HG03469 (cell line): ENCODE data around the gene NPEPL1.

Experiments used
- ATAC-seq: cut with Tn5 transposase; IDR thresholded peaks from one replicate; pipeline ENCODE4 v1.9.1; 2021; ENCODE audit warnings: mild to moderate bottlenecking, moderate library complexity, moderate number of reproducible peaks; ENCODE audit not compliant: unreplicated experiment

The NPEPL1 gene

GRCh38 chr20:58657986-58658385, 34.6 kb upstream of the NPEPL1 start:
- no peak for ATAC-seq

GRCh38 chr20:58658760-58659159, 33.8 kb upstream of the NPEPL1 start:
- ATAC-seq, result no peak

DNA sequence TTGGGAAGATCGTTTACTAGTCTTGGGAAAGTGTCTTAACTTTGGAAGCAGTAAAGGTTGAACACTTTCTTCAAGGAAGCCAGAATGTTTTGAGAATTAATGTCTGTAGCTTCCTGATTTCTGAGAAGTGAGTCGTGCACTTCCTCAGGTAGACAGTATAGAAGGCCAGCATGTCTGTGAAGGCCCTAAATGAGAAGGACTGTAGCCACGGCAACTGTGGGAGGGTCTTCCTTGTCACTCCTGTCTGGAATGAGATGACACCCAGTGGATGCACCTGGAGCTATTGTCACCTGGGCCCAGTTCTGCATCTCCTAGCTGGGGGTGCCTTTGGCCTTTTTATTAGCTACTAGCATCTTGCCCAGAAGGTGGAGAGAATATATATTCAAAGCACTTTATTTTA, 32.8 kb upstream of the NPEPL1 start:
- ATAC-seq, result no peak

DNA sequence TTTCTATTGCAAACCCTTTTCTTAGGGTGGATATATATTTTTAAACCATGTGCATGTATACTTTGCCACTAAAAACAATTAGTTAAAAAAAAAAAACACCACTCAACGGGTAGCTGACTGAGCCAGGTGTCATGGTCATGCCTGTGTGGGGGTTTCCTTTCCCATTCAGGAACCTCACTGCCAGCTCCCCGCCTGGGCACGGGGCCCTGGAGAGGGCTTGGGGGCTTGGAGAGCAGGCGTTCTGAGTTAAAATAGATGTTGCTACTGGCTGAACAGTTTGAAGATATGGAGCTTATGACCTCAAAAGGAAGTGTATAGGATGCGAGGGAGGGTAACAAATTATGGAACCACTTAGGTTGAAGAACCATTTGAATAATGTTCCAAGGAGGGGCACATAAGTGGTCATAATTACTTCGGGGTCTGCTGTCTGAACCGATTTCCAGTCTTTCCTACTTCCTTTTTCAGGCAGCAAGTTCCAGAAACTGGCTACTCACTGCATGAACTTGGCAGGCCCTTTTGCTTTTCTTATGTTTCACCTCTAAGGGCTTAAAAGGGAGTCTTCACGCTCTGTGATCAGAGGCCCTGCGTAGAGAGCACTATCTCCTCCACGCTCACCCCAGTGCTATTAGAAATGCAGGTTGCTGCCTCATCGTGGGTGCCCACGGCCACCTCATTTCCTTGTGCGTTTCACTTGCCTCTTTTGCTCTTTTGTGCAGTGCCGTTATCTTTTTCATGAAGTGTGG, 31.6 kb upstream of the NPEPL1 start:
- ATAC-seq, result no peak

DNA sequence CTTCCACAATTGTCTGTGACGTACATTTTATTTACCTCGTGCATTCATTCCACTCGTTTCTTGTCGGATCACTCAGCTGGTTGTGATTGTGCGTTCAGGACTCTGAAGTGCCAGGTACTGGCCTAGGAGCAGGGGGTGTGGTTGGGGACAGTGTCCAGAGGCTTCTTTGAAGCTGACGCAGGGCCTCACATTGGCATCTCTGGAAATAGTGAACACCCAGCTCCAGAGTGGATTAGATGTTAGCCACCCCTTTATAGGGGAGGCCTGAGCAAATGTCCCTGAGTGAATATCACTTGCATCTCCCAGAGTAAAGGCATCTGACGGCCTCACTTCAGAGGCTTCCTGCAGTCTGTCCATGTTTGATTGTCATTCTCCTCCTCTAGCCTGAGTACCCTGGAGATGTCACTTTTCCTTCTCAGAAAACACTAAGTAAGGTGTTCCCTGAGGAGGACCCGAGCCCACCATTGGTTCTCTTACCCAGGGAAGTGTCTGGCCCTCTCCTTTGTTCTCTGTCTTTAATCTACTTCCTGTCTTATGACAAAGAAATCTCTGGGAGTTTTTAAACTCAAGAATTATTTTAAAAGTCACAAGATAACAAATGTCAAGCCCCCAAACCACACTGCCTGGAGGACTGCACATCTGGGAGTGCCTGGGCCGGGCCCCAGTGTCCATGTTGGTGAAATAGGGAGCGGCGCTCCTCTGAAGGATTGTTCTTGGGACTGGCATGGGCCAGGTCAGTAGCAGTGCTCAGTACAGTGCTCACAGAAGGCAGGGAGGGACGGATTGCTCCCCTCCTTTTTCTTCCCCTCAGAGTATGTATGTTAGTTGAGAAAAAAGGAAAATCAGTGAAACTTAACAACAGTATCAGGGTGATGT, 30.8 kb upstream of the NPEPL1 start:
- no peak for ATAC-seq

- ATAC-seq, result no peak
Observed at GRCh38 chr20:58664331-58664730, 28.3 kb upstream of the NPEPL1 start.

GRCh38 chr20:58664883-58665282, 27.7 kb upstream of the NPEPL1 start:
- ATAC-seq, result no peak

DNA sequence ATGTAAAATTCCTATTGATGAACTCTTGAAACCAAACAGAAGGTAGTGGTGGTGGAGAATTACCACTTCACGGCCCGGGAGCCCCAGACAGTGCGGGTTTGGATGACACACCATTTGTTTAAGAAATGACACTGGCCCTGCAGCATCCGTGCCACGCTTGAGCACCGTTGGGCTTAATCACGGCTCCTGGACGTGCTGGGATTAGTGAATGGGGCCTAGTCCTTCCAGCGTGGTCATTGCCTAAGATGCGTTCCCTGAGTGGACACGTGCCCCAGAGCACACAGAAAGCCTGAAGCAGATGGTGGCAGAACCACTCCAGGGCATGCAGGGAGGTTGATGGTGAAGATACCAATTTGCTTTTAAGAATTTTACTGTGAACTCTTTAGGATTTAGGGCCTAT, 27.0 kb upstream of the NPEPL1 start:
- no peak for ATAC-seq

- ATAC-seq, result no peak
Observed at GRCh38 chr20:58666702-58667101, 25.9 kb upstream of the NPEPL1 start.

DNA sequence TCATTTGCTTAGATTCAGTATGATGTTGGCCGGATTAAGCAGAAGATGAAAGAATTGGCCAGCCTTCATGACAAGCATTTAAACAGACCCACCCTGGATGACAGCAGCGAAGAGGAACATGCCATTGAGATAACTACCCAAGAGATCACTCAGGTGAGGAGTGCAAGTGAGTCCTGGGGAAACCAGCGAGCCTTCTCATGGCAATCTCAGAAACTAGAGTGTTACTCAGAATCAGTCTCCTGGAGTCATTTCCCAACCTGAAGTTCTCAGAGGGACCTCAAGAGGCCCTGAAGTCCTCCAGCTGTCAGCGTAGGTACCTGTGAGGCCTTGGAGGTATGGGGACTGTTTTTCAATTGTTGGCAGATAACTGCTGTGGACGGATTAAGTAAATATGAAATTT, 24.6 kb upstream of the NPEPL1 start:
- ATAC-seq, result no peak

DNA sequence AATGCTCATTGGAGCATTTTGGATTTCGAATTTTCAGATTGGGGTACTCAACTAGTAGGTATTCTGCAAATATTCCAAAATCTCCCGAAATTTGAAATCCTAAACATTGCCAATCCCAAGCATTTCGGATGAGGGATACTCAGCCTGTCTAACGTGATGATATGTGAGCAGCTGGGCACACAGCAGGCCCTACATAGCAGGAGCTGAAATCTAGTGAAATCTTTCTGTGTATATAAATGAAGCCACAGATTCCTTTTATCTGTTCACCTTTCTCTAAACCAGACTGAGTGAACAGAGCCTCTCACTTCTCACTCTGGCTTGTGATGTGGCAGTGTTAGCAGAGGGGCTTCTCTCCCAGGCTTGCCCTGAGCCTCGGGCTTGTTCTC, 23.7 kb upstream of the NPEPL1 start:
- no peak for ATAC-seq

GRCh38 chr20:58669287-58670006, 23.2 kb upstream of the NPEPL1 start:
- no peak for ATAC-seq

GRCh38 chr20:58670102-58670501, 22.5 kb upstream of the NPEPL1 start:
- no peak for ATAC-seq

DNA sequence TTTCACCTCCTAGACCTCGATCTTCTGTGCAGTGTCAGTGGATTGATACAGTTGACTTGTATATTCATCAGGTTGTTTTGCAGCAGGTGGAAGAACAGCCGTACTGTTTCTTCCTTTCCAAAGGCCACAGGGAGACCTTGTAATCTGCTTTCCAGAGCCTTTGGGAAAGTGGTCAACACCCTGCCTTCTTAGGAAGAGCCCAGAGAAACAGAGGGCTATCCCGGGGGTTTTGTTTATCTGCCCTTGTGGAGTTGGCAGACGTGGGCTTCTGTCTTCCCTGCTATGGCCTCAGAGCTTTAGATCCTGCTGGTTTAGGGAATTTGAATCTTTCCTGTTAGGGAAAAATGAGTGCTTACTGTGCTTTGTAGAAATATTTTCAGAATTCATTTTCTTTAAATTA, 21.9 kb upstream of the NPEPL1 start:
- ATAC-seq, result no peak

GRCh38 chr20:58673119-58673518, 19.5 kb upstream of the NPEPL1 start:
- no peak for ATAC-seq

- ATAC-seq, result no peak
Observed at GRCh38 chr20:58675146-58675584, 17.4 kb upstream of the NPEPL1 start.

- ATAC-seq, result no peak
Observed at GRCh38 chr20:58675641-58676040, 17.0 kb upstream of the NPEPL1 start.

GRCh38 chr20:58676161-58676560, 16.4 kb upstream of the NPEPL1 start:
- ATAC-seq, result no peak

GRCh38 chr20:58677079-58677604, 15.5 kb upstream of the NPEPL1 start:
- ATAC-seq, result no peak

GRCh38 chr20:58677808-58678207, 14.8 kb upstream of the NPEPL1 start:
- ATAC-seq, result no peak

- no peak for ATAC-seq
Observed at GRCh38 chr20:58678806-58679205, 13.8 kb upstream of the NPEPL1 start.
